CD14-positive monocyte (primary cell): ENCODE measurements around the gene UBE2G2. TPM values are rescaled to one million over a fixed set of nuclear protein-coding genes. Genes with fewer than 3 reads are reported as not detected.
A peak's percentile ranks its signal among the peaks of the same experiment; 100 is the strongest.

Experiments used
- DNase-seq, 3 donors: peaks; one replicate each; pipeline ENCODE4 v3.0.0-alpha.2; 2011 to 2022
- H2AFZ ChIP-seq: 2 replicates; pipeline ENCODE4 v1.6.0; 2012; ENCODE audit warnings: mild to moderate bottlenecking, low read depth, low read length, inconsistent platforms; ENCODE audit not compliant: insufficient read depth, poor library complexity, severe bottlenecking
- H3K27ac ChIP-seq, 2 donors: 1 replicate in 1 of 2; 2 replicates in 1 of 2; pipeline ENCODE4 v1.5.1; 2012 to 2013; ENCODE audit warnings: low read length in 2 of 2, control low read depth in 1 of 2, inconsistent platforms in 1 of 2, low read depth in 1 of 2, mild to moderate bottlenecking in 1 of 2
- H3K27me3 ChIP-seq, 2 donors: one replicate each; pipeline versions ENCODE4 v1.6.0 to v1.6.1; 2011 to 2013; ENCODE audit warnings: low read length in 2 of 2; ENCODE audit not compliant: control insufficient read depth in 2 of 2, insufficient read depth in 2 of 2
- H3K36me3 ChIP-seq, 2 donors: replicated peaks in 1 of 2; 1 replicate in 1 of 2; 2 replicates in 1 of 2; pipeline versions ENCODE4 v1.5.1 to v1.6.1; 2012 to 2013; ENCODE audit warnings: low read length in 2 of 2, control low read depth in 1 of 2, inconsistent platforms in 1 of 2, mild to moderate bottlenecking in 1 of 2; ENCODE audit not compliant: insufficient read depth in 2 of 2, control insufficient read depth in 1 of 2
- H3K4me1 ChIP-seq, 2 donors: 1 replicate in 1 of 2; 2 replicates in 1 of 2; pipeline versions ENCODE4 v1.5.1 to v1.6.1; 2012 to 2013; ENCODE audit warnings: low read length in 2 of 2, control low read depth in 1 of 2, inconsistent platforms in 1 of 2, mild to moderate bottlenecking in 1 of 2, moderate library complexity in 1 of 2; ENCODE audit not compliant: insufficient read depth in 2 of 2, control insufficient read depth in 1 of 2
- H3K4me2 ChIP-seq: replicated peaks from 2 replicates; pipeline ENCODE3; 2012; ENCODE audit warnings: low read length, moderate library complexity, mild to moderate bottlenecking; ENCODE audit not compliant: poor library complexity, severe bottlenecking; ENCODE audit errors: extremely low read depth
- H3K4me3 ChIP-seq, 3 experiments: fragments of 200-600 bp in 1 of 3; sonication (generic) in 1 of 3; replicated peaks in 1 of 3; 1 replicate in 2 of 3; 2 replicates in 1 of 3; pipeline ENCODE4 v1.5.1; 2011 to 2013; ENCODE audit warnings: low read length in 3 of 3, mild to moderate bottlenecking in 3 of 3, control low read depth in 2 of 3, low read depth in 2 of 3, inconsistent platforms in 1 of 3, moderate library complexity in 1 of 3
- H3K79me2 ChIP-seq: 2 replicates; pipeline ENCODE4 v1.6.0; 2012; ENCODE audit warnings: mild to moderate bottlenecking, control low read depth, inconsistent platforms, low read length, moderate library complexity; ENCODE audit not compliant: insufficient read depth
- H3K9ac ChIP-seq: 2 replicates; pipeline ENCODE4 v1.6.0; 2017; ENCODE audit warnings: low read length, mild to moderate bottlenecking; ENCODE audit not compliant: insufficient read depth, poor library complexity, severe bottlenecking
- H3K9me3 ChIP-seq, 2 donors: replicated peaks in 1 of 2; 1 replicate in 1 of 2; 2 replicates in 1 of 2; pipeline versions ENCODE4 v1.5.1 to v1.6.1; 2012 to 2013; ENCODE audit warnings: low read length in 2 of 2, control low read depth in 1 of 2; ENCODE audit not compliant: control insufficient read depth in 1 of 2, insufficient read depth in 1 of 2
- H4K20me1 ChIP-seq: 2 replicates; pipeline ENCODE4 v1.6.0; 2012; ENCODE audit warnings: mild to moderate bottlenecking, low read length, control low read depth, moderate library complexity; ENCODE audit not compliant: insufficient read depth
- H3K27ac Mint-ChIP-seq, 7 donors: one replicate each; pipeline ENCODE4 v1.8.0; 2020; ENCODE audit warnings: mild to moderate bottlenecking in 7 of 7, mixed read lengths in 7 of 7, moderate library complexity in 6 of 7, inconsistent platforms in 2 of 7
- H3K27me3 Mint-ChIP-seq, 3 donors: one replicate each; pipeline ENCODE4 v1.8.0; 2021 to 2022; ENCODE audit warnings: low read depth in 3 of 3, mild to moderate bottlenecking in 3 of 3, mixed read lengths in 3 of 3, moderate library complexity in 3 of 3, inconsistent platforms in 1 of 3
- H3K36me3 Mint-ChIP-seq, 2 donors: one replicate each; pipeline ENCODE4 v1.8.0; 2020; ENCODE audit warnings: mixed read lengths in 2 of 2, inconsistent platforms in 1 of 2, mild to moderate bottlenecking in 1 of 2
- H3K4me1 Mint-ChIP-seq: one replicate; pipeline ENCODE4 v1.8.0; 2020; ENCODE audit warnings: mild to moderate bottlenecking, mixed read lengths
- H3K4me3 Mint-ChIP-seq, 2 donors: one replicate each; pipeline ENCODE4 v1.8.0; 2020; ENCODE audit warnings: mild to moderate bottlenecking in 2 of 2, mixed read lengths in 2 of 2, moderate library complexity in 1 of 2
- H3K9me3 Mint-ChIP-seq, 7 donors: one replicate each; pipeline ENCODE4 v1.8.0; 2020 to 2022; ENCODE audit warnings: mixed read lengths in 7 of 7, mild to moderate bottlenecking in 6 of 7, moderate library complexity in 6 of 7, inconsistent platforms in 2 of 7
- WGBS: methylation state at CpG from one replicate; pipeline ENCODE4 v1.1.5; 2013; ENCODE audit warnings: missing lambda C conversion rate; ENCODE audit not compliant: insufficient coverage; 5-methylcytosine and 5-hydroxymethylcytosine counted together
- intact Hi-C, 2 donors: fragments of 100-400 bp; cut with micrococcal nuclease; formaldehyde crosslinking; loops; one replicate each; pipeline versions ENCODE4 v1.15.0 to v1.15.1; 2023
- polyA plus RNA-seq, 3 donors: library from polyadenylated mRNA; depleted of rRNA in 1 of 3; unstranded in 2 of 3; stranded (reverse) in 1 of 3; fragments of 300-500 nt in 2 of 3; fragments of >200 nt in 1 of 3; fragmentation: Illumina TruSeq in 2 of 3; gene quantifications; 1 replicate in 2 of 3; 2 replicates in 1 of 3; pipeline ENCODE4 v1.2.3, GENCODE V29; 2012 to 2021
- TF ChIP-seq, protein P1 (sequence below): fragments of 200-600 bp; IDR thresholded peaks from one replicate; pipeline ENCODE4 v1.8.0; 2022; ENCODE audit warnings: antibody characterized with exemption, mild to moderate bottlenecking

Gene UBE2G2
- polyA plus RNA-seq, 3 donors, result 22.5 to 123 (median 31.0) TPM

DNA sequence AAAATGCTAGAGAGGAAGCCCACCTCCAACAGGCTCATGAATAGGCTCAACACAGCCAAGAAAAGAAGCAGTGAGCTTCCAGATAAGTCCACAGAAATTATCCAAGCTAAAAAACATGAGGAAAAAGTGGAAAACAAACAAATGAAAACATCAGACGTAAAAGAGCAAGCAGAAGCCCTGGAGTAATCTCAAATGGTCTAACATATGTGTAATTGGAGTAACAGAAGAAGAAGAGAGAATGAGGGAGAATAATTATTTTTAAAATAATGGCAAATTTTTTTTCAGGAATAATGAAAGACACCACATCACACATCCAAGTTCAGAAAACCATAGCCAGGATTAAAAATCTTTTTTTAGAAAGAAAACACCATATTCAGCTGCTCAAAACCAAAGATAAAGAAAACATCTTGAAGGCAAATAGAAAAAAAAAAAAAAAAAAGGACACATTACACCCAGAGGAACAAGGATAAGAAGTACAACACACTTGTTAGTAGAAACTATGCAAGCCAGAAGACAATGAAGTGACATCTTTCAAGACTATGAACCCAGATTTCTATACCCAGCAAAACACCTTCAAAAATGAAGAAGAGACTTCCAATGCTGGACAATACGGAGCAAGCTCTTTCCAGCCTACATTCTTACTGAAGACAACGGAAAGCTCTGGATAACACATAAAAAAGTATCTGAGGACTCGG is 26.9 kb upstream of the UBE2G2 start:
- no peaks in the 10 kb centered on the region for H4K20me1 ChIP-seq
- no peak overlapping the region for H3K4me3 Mint-ChIP-seq
- H3K9ac ChIP-seq, result no peak overlapping the region
- intact Hi-C loops, result no loop called here
- TF ChIP-seq, protein P1, sequence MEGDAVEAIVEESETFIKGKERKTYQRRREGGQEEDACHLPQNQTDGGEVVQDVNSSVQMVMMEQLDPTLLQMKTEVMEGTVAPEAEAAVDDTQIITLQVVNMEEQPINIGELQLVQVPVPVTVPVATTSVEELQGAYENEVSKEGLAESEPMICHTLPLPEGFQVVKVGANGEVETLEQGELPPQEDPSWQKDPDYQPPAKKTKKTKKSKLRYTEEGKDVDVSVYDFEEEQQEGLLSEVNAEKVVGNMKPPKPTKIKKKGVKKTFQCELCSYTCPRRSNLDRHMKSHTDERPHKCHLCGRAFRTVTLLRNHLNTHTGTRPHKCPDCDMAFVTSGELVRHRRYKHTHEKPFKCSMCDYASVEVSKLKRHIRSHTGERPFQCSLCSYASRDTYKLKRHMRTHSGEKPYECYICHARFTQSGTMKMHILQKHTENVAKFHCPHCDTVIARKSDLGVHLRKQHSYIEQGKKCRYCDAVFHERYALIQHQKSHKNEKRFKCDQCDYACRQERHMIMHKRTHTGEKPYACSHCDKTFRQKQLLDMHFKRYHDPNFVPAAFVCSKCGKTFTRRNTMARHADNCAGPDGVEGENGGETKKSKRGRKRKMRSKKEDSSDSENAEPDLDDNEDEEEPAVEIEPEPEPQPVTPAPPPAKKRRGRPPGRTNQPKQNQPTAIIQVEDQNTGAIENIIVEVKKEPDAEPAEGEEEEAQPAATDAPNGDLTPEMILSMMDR, result no peak
- no peaks in the 10 kb centered on the region for H3K27me3 ChIP-seq
- no peak overlapping the region for H3K27ac ChIP-seq
- no peak overlapping the region for H2AFZ ChIP-seq
- H3K4me1 ChIP-seq, result peaks cover 2 to 7% of the 10 kb centered on the region in 2 donors
- no peaks in the 10 kb centered on the region for H3K36me3 ChIP-seq
- H3K9me3 ChIP-seq, result peaks cover 27 to 30% of the 10 kb centered on the region in 2 donors
- no peaks in the 10 kb centered on the region for H3K79me2 ChIP-seq
- H3K27ac Mint-ChIP-seq, result no peak overlapping the region
- peaks cover 2 to 11% (median 8%) of the 10 kb centered on the region in 3 donors for H3K27me3 Mint-ChIP-seq
- H3K4me3 ChIP-seq, result no peak overlapping the region
- H3K9me3 Mint-ChIP-seq, result peaks cover 29 to 46% (median 37%) of the 10 kb centered on the region in 7 donors
- no CpG with 5 or more reads among the region's 4 CpGs for WGBS
- no peak for DNase-seq
- peaks cover 0 to 4% of the 10 kb centered on the region in 2 donors for H3K36me3 Mint-ChIP-seq
- no peak overlapping the region for H3K4me2 ChIP-seq
- H3K4me1 Mint-ChIP-seq, result peaks cover 16% of the 10 kb centered on the region

DNA sequence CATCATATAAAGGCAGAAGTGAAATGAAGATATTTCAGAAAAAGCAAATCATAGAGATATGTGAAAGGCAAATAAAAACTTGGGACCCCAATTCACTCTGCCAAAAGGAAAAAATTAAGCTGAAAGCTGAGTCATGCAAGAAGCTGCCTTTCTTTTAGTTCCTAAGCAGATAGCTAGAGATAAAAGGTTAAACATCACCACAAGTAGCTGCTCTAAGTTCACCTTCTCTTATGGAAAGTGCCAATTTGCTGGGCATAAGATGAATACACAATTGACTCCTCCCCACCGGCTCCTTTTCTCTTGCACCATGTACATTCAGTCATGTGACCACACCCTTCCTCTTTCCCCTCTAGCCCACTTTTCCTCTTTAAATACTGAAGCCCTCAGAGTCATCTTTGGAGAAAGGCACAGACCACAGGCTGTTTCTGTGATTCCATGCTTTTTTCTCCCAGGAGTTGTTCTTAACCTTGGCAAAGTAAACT is 21.6 kb upstream of the UBE2G2 start:
- 0% methylated on average over 1 of the region's 1 CpG for WGBS
- intact Hi-C loops, result loop anchor here in 1 of 2 donors (5.0 kb wide), 1 partner anchor 34 kb away; no protein-coding TSS in a partner anchor
- Histone ChIP-seq H3K9me3 (peaks cover 41 to 56% of the 10 kb centered on the region in 2 donors), H3K79me2 (no peaks in the 10 kb centered on the region), H3K27ac (no peak overlapping the region), H2AFZ (no peak overlapping the region), H3K36me3 (no peaks in the 10 kb centered on the region), H3K4me3 (no peak overlapping the region), H3K27me3 (no peaks in the 10 kb centered on the region), H3K4me1 (peaks cover 6 to 7% of the 10 kb centered on the region in 2 donors), H3K4me2 (no peak overlapping the region), H4K20me1 (no peaks in the 10 kb centered on the region), H3K9ac (no peak overlapping the region)
- Mint-ChIP-seq H3K4me3 (no peak overlapping the region), H3K36me3 (peaks cover 2 to 6% of the 10 kb centered on the region in 2 donors), H3K4me1 (peaks cover 6% of the 10 kb centered on the region), H3K27me3 (peaks cover 5 to 14% (median 8%) of the 10 kb centered on the region in 3 donors), H3K27ac (peak overlapping the region in 1 of 7 donors; percentile 16), H3K9me3 (peaks cover 36 to 71% (median 66%) of the 10 kb centered on the region in 7 donors)
- no peak for DNase-seq
- TF ChIP-seq, protein P1, result no peak
